Parathyroid adenoma (tissue), 2 donors: ENCODE data around the gene KDM4E.

Experiments
- H2AFZ ChIP-seq: fragments of 300-600 bp; sonication (generic); one replicate; pipeline ENCODE4 v1.7.0; 2017; ENCODE audit warnings: antibody characterized with exemption, mild to moderate bottlenecking
- H3K27ac ChIP-seq: fragments of 300-600 bp; sonication (generic); one replicate; pipeline ENCODE4 v1.7.0; 2017
- H3K27me3 ChIP-seq: fragments of 300-600 bp; sonication (generic); one replicate; pipeline ENCODE4 v1.7.0; 2017; ENCODE audit warnings: low read length; ENCODE audit not compliant: control insufficient read depth, insufficient read depth
- H3K36me3 ChIP-seq: fragments of 300-600 bp; sonication (generic); one replicate; pipeline ENCODE4 v1.7.0; 2017; ENCODE audit warnings: low read length; ENCODE audit not compliant: control insufficient read depth, insufficient read depth
- H3K4me1 ChIP-seq: fragments of 300-600 bp; sonication (generic); one replicate; pipeline ENCODE4 v1.7.0; 2017; ENCODE audit warnings: control low read depth
- H3K4me2 ChIP-seq: fragments of 300-600 bp; sonication (generic); one replicate; pipeline ENCODE4 v1.7.0; 2017; ENCODE audit warnings: low read length
- H3K4me3 ChIP-seq: fragments of 300-600 bp; sonication (generic); one replicate; pipeline ENCODE4 v1.7.0; 2017; ENCODE audit warnings: low read depth, low read length
- H3K79me2 ChIP-seq: fragments of 300-600 bp; sonication (generic); one replicate; pipeline ENCODE4 v1.7.0; 2017; ENCODE audit warnings: control low read depth
- H3K9ac ChIP-seq: fragments of 300-600 bp; sonication (generic); one replicate; pipeline ENCODE4 v1.7.0; 2017; ENCODE audit warnings: mild to moderate bottlenecking
- H3K9me3 ChIP-seq: fragments of 300-600 bp; sonication (generic); one replicate; pipeline ENCODE4 v1.7.0; 2017; ENCODE audit warnings: low read length; ENCODE audit not compliant: control insufficient read depth
- CTCF ChIP-seq: fragments of 300-600 bp; sonication (generic); IDR thresholded peaks from one replicate; pipeline ENCODE4 v1.7.0; 2017; ENCODE audit warnings: antibody characterized with exemption, mild to moderate bottlenecking
- donor health status: primary hyperparathyroidism.

The KDM4E gene

DNA sequence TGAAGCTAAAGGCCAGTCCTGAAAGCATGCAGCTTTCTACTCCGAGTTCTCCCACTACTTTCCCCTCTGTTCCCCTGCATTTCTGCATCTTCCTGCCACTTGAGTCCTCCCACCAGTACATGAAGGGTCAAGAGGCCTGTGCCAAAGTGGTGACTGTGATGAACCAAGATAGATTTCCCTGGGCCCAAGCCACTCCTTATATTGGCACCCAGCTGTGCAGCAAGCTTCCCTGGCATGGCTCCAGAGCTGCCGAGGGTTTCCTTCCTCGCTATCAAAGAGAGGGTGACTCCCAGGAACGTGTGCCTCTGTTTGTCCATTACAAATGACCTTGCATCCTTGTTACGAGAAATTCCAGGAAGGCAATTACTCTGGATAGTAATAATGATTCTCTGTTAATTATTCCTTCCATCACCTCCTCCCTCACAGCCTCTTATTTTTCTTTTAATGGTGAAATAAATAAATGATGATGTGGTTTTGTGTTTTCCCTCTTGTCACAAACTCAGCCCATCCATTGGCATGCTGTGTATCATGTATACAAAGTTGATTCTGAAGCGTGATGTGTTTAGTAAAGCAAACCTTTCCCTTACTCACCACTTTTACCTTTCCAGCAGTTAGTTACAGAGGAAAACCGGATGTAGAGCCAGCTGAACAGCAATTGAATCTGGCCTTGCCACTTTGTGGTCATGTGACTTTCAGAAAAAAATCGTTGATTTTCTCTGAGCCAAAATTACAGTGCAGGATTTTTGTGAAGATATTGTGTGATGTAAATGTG lies 49.9 kb downstream of the KDM4E start:
- Histone ChIP-seq H3K27me3 (no peaks in the 10 kb centered on the region), H3K79me2 (peaks cover 2% of the 10 kb centered on the region), H3K27ac (peak overlapping the region; percentile 66), H3K9me3 (no peaks in the 10 kb centered on the region), H2AFZ (peak overlapping the region; percentile 66), H3K36me3 (no peaks in the 10 kb centered on the region), H3K4me1 (peaks cover 14% of the 10 kb centered on the region), H3K4me2 (no peak overlapping the region), H3K4me3 (no peak overlapping the region), H3K9ac (no peak overlapping the region)
- no peak for TF ChIP-seq CTCF

- H3K9me3 ChIP-seq = no peaks in the 10 kb centered on the region
- no peaks in the 10 kb centered on the region for H3K27me3 ChIP-seq
- H3K4me3 ChIP-seq = no peak overlapping the region
- no peak for TF ChIP-seq CTCF
- no peak overlapping the region for H3K4me2 ChIP-seq
- H2AFZ ChIP-seq = no peak overlapping the region
- H3K4me1 ChIP-seq = peaks cover 14% of the 10 kb centered on the region
- peaks cover 2% of the 10 kb centered on the region for H3K79me2 ChIP-seq
- H3K9ac ChIP-seq = no peak overlapping the region
- no peaks in the 10 kb centered on the region for H3K36me3 ChIP-seq
- peak overlapping the region; percentile 66 for H3K27ac ChIP-seq
Measured at GRCh38 chr11:95076416-95076815, 51.4 kb downstream of the KDM4E start.

DNA sequence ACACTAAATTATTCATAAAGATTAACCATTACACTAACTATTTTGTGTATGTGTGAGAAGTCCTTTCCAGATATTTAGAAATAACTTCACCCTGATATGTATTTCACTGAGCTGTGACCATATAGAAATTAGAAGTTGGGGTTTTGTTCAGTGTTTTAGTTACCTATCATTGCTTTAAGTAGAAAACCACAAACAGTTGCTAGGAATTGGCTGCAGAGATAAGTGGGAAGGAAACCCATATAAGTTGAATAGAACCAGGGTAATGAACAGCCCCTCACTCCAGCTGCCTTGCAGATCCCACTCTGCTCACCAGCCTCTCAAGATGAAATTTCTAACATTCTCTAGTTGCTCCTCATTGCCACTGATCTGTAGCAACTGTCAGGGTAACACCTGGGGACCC lies 51.9 kb downstream of the KDM4E start:
- Histone ChIP-seq H3K79me2 (peaks cover 2% of the 10 kb centered on the region), H3K4me2 (no peak overlapping the region), H3K27ac (peak overlapping the region; percentile 66), H3K9ac (no peak overlapping the region), H3K4me3 (no peak overlapping the region), H3K36me3 (no peaks in the 10 kb centered on the region), H3K27me3 (no peaks in the 10 kb centered on the region), H2AFZ (no peak overlapping the region), H3K9me3 (no peaks in the 10 kb centered on the region), H3K4me1 (peaks cover 14% of the 10 kb centered on the region)
- no peak for TF ChIP-seq CTCF
